ENCODE measurements around the gene SPP1.

GRCh38 chr4:87978681-87979080 is 3.2 kb downstream of the SPP1 start:
- no peak for TF ChIP-seq CTCF (IDR thresholded peaks at IDR 0.05)
- TF ChIP-seq POLR2A (IDR thresholded peaks at IDR 0.05), result no peak

Measured in Peyer's patch (tissue), 4 donors.